ENCODE measurements around the gene NTRK3. TPM values are rescaled to one million over a fixed set of nuclear protein-coding genes. Genes with fewer than 3 reads are reported as not detected.

The NTRK3 gene
- total RNA-seq, 3 donors from 2014 or later (not counting 1 experiment from before 2014, with no cell fraction given) = not detected

DNA sequence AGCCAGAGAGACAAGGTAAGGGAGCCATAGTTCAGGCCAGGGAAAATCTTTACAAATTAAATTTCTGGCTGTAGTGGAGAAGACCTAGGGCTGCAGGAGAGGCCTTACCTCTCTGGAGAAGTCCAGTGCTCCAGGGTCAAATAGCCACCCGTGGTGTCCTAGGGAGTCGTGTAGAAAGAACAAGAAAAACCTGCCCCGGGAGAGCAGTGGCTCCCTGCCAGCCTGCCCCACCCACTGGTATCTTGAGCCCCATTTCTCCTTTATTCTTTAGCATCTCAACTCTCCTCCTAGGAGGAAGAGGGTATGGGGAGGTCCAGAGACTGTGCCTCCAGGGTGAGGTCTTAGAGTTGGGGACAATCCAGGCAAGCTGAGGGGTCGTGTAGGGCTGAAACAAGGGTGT, 32.1 kb upstream of the NTRK3 start:
- H3K9me3 ChIP-seq (ENCODE audit: control insufficient read depth, insufficient read depth, low read length) = no peaks in the 10 kb centered on the region
- H3K9me3 Mint-ChIP-seq = peaks cover 0 to 4% of the 10 kb centered on the region in 2 donors
- H3K27ac ChIP-seq (ENCODE audit: low read length) = no peak overlapping the region
- DNase-seq (no peak), ATAC-seq (no peak)
- TF ChIP-seq, protein P1, sequence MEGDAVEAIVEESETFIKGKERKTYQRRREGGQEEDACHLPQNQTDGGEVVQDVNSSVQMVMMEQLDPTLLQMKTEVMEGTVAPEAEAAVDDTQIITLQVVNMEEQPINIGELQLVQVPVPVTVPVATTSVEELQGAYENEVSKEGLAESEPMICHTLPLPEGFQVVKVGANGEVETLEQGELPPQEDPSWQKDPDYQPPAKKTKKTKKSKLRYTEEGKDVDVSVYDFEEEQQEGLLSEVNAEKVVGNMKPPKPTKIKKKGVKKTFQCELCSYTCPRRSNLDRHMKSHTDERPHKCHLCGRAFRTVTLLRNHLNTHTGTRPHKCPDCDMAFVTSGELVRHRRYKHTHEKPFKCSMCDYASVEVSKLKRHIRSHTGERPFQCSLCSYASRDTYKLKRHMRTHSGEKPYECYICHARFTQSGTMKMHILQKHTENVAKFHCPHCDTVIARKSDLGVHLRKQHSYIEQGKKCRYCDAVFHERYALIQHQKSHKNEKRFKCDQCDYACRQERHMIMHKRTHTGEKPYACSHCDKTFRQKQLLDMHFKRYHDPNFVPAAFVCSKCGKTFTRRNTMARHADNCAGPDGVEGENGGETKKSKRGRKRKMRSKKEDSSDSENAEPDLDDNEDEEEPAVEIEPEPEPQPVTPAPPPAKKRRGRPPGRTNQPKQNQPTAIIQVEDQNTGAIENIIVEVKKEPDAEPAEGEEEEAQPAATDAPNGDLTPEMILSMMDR (IDR thresholded peaks at IDR 0.05) = no peak
- H3K4me1 Mint-ChIP-seq = no peaks in the 10 kb centered on the region
- intact Hi-C loops (cut with micrococcal nuclease) = no loop called here
- 76% methylated on average over 3 of the region's 4 CpGs for WGBS (ENCODE audit: insufficient coverage)
- peaks cover 23 to 27% of the 10 kb centered on the region in 2 donors for H3K27me3 Mint-ChIP-seq (ENCODE audit: low read depth in 2 of 2)
- no peak overlapping the region for H3K4me3 Mint-ChIP-seq
- H3K4me3 ChIP-seq (ENCODE audit: low read length) = no peak overlapping the region
- no peaks in the 10 kb centered on the region for H3K36me3 Mint-ChIP-seq
- no peak overlapping the region for H3K27ac Mint-ChIP-seq
- no peaks in the 10 kb centered on the region for H3K36me3 ChIP-seq (ENCODE audit: control insufficient read depth, insufficient read depth, low read length)
- no peaks in the 10 kb centered on the region for H3K4me1 ChIP-seq (ENCODE audit: control insufficient read depth, insufficient read depth, low read length)
- H3K27me3 ChIP-seq (ENCODE audit: control insufficient read depth, insufficient read depth, low read length) = peaks cover 5% of the 10 kb centered on the region

DNA sequence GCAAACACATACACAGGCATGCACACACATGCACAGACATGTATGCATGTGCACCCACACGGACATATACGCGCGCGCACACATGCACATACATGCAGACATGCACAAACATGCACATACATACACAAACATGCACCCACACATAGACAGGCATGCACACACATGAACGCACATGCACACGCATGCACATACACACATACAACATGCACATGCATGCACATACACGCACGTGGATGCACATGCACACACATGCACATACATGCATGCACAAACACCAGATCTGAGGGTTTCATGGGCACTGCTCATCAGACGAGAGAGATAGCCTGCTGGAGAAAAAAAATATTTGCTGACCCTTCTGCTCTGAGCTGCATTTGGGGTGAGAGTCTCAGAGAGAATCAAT, 31.7 kb upstream of the NTRK3 start:
- no peak overlapping the region for H3K27ac ChIP-seq (ENCODE audit: low read length)
- no peak overlapping the region for H3K4me3 Mint-ChIP-seq
- DNase-seq (no peak), ATAC-seq (no peak)
- no peaks in the 10 kb centered on the region for H3K9me3 ChIP-seq (ENCODE audit: control insufficient read depth, insufficient read depth, low read length)
- no peaks in the 10 kb centered on the region for H3K4me1 Mint-ChIP-seq
- peaks cover 27 to 28% of the 10 kb centered on the region in 2 donors for H3K27me3 Mint-ChIP-seq (ENCODE audit: low read depth in 2 of 2)
- H3K27me3 ChIP-seq (ENCODE audit: control insufficient read depth, insufficient read depth, low read length) = peaks cover 5% of the 10 kb centered on the region
- H3K36me3 Mint-ChIP-seq = no peaks in the 10 kb centered on the region
- no peaks in the 10 kb centered on the region for H3K4me1 ChIP-seq (ENCODE audit: control insufficient read depth, insufficient read depth, low read length)
- H3K36me3 ChIP-seq (ENCODE audit: control insufficient read depth, insufficient read depth, low read length) = no peaks in the 10 kb centered on the region
- H3K27ac Mint-ChIP-seq = no peak overlapping the region
- H3K4me3 ChIP-seq (ENCODE audit: low read length) = no peak overlapping the region
- intact Hi-C loops (cut with micrococcal nuclease) = no loop called here
- TF ChIP-seq, protein P1 (IDR thresholded peaks at IDR 0.05) = no peak
- peaks cover 0 to 4% of the 10 kb centered on the region in 2 donors for H3K9me3 Mint-ChIP-seq
- 89% methylated on average over 10 of the region's 10 CpGs for WGBS (ENCODE audit: insufficient coverage)

DNA sequence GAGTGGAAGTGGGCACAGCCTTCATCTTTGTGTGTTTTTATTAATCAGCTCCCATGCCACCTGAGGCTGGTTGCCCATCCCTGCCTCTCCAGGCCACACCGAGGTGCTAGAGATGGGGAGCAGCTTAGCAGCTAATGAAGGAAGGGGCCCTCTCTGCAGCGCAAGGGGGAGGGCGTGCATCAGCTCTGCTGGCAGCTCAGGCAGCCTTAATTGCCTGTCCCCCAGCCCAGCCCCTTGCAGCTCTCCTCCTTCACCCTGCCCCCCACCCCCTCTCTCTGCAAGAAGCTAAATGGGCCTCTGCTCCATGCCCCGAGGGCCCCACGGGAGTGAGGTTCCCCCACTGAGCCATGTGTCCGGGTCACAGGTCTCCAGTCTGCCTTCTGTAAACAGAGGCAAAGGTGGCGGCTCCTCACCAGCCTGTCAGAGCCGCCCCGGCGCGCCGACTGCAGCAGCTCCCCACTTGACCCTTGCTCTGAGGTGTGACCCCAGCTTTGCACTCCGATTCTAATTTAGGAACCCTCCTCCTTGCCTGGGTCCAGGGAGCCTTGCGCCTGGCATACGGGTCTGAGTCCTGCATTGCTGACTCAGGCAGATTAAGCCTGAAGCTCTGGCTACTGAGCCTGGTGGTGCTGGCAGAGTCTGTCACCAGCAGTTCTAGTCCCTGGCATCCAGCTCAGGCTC, 27.9 kb upstream of the NTRK3 start:
- Mint-ChIP-seq H3K9me3 (peaks cover 0 to 4% of the 10 kb centered on the region in 2 donors), H3K27me3 (ENCODE audit: low read depth in 2 of 2) (peaks cover 37 to 49% of the 10 kb centered on the region in 2 donors), H3K36me3 (no peaks in the 10 kb centered on the region), H3K4me1 (no peaks in the 10 kb centered on the region), H3K27ac (no peak overlapping the region), H3K4me3 (no peak overlapping the region)
- 9% methylated on average over 15 of the region's 15 CpGs for WGBS (ENCODE audit: insufficient coverage)
- no peak overlapping the region for H3K27ac ChIP-seq (ENCODE audit: low read length)
- H3K4me1 ChIP-seq (ENCODE audit: control insufficient read depth, insufficient read depth, low read length) = no peaks in the 10 kb centered on the region
- H3K27me3 ChIP-seq (ENCODE audit: control insufficient read depth, insufficient read depth, low read length) = peaks cover 5% of the 10 kb centered on the region
- intact Hi-C loops (cut with micrococcal nuclease) = no loop called here
- no peak for ATAC-seq
- DNase-seq = no peak
- TF ChIP-seq, protein P1 (IDR thresholded peaks at IDR 0.05) = no peak
- no peaks in the 10 kb centered on the region for H3K36me3 ChIP-seq (ENCODE audit: control insufficient read depth, insufficient read depth, low read length)
- no peak overlapping the region for H3K4me3 ChIP-seq (ENCODE audit: low read length)
- no peaks in the 10 kb centered on the region for H3K9me3 ChIP-seq (ENCODE audit: control insufficient read depth, insufficient read depth, low read length)

DNA sequence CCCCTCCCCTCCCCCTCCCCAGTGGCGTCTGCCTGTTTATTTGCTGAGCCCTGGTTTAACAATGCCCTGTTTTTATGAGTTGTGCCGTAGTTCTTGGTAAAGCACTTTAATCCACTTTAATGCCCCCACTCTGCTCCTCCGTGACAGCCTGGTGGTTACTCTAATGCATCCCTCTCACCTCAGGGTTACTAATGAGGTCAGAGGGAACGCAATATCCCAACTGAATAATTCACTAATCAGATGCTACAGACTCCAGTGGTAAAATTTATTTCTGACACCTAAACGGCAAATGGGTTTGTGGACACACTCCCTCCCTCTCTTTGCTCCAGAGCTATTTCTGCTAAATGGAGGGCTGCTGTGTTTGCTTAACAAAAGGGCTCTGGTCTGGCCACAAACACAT, 26.1 kb upstream of the NTRK3 start:
- Mint-ChIP-seq H3K4me3 (no peak overlapping the region), H3K9me3 (peaks cover 0 to 4% of the 10 kb centered on the region in 2 donors), H3K4me1 (no peaks in the 10 kb centered on the region), H3K27me3 (ENCODE audit: low read depth in 2 of 2) (peaks cover 41 to 57% of the 10 kb centered on the region in 2 donors), H3K27ac (no peak overlapping the region), H3K36me3 (no peaks in the 10 kb centered on the region)
- ATAC-seq (no peak), DNase-seq (no peak)
- 25% methylated on average over 5 of the region's 5 CpGs for WGBS (ENCODE audit: insufficient coverage)
- H3K27ac ChIP-seq (ENCODE audit: low read length) = no peak overlapping the region
- H3K4me1 ChIP-seq (ENCODE audit: control insufficient read depth, insufficient read depth, low read length) = no peaks in the 10 kb centered on the region
- TF ChIP-seq, protein P1 (IDR thresholded peaks at IDR 0.05) = no peak
- H3K4me3 ChIP-seq (ENCODE audit: low read length) = no peak overlapping the region
- H3K36me3 ChIP-seq (ENCODE audit: control insufficient read depth, insufficient read depth, low read length) = no peaks in the 10 kb centered on the region
- H3K27me3 ChIP-seq (ENCODE audit: control insufficient read depth, insufficient read depth, low read length) = peaks cover 5% of the 10 kb centered on the region
- H3K9me3 ChIP-seq (ENCODE audit: control insufficient read depth, insufficient read depth, low read length) = no peaks in the 10 kb centered on the region
- intact Hi-C loops (cut with micrococcal nuclease) = no loop called here
